Measurements from ENCODE around the gene TIMMDC1.

- no peak for TF ChIP-seq CTCF (IDR thresholded peaks at IDR 0.05)
- TF ChIP-seq POLR2A (IDR thresholded peaks at IDR 0.05) = no peak
Measured at GRCh38 chr3:119560160-119560559, 61.8 kb downstream of the TIMMDC1 start.
